CD8-positive, alpha-beta memory T cell (primary cell): Measurements from ENCODE around the gene MGMT. TPM values are rescaled to one million over a fixed set of nuclear protein-coding genes. Genes with fewer than 3 reads are reported as not detected.

Experiments
- CTCF ChIA-PET: fragments of 350-600 bp; sonication (Branson Sonifier 250); formaldehyde crosslinking; loops from one replicate; lab custom pipeline; 2021; ENCODE audit warnings: antibody characterized with exemption; lab: Charles Lee
- POLR2A ChIA-PET: fragments of 350-600 bp; sonication (Branson Sonifier 250); formaldehyde crosslinking; loops from one replicate; lab custom pipeline; 2021; ENCODE audit warnings: antibody characterized with exemption; lab: Charles Lee
- DNase-seq, 5 donors: peaks; one replicate each; pipeline versions ENCODE4 v3.0.0 to v3.0.0-alpha.2; 2020 to 2022; ENCODE audit warnings: mixed read lengths in 1 of 5
- H3K27ac ChIP-seq: one replicate; pipeline ENCODE4 v1.7.0; 2013; ENCODE audit warnings: low read depth, mild to moderate bottlenecking, low read length, moderate library complexity
- H3K27me3 ChIP-seq: 2 replicates; pipeline ENCODE4 v1.7.0; 2013; ENCODE audit warnings: low read length, mild to moderate bottlenecking; ENCODE audit not compliant: insufficient read depth, poor library complexity, severe bottlenecking
- H3K36me3 ChIP-seq: 2 replicates; pipeline ENCODE4 v1.7.0; 2013; ENCODE audit warnings: mild to moderate bottlenecking, low read length, moderate library complexity; ENCODE audit not compliant: insufficient read depth
- H3K4me1 ChIP-seq: 2 replicates; pipeline ENCODE4 v1.7.0; 2013; ENCODE audit warnings: mild to moderate bottlenecking, low read length, moderate library complexity; ENCODE audit not compliant: insufficient read depth
- H3K4me3 ChIP-seq: 2 replicates; pipeline ENCODE4 v1.7.0; 2013; ENCODE audit warnings: mild to moderate bottlenecking, low read length
- H3K9me3 ChIP-seq: 2 replicates; pipeline ENCODE4 v1.7.0; 2013; ENCODE audit warnings: mild to moderate bottlenecking, low read length
- H3K27ac Mint-ChIP-seq, 8 donors: one replicate each; pipeline ENCODE4 v1.8.0; 2020 to 2021; ENCODE audit warnings: mixed read lengths in 8 of 8, mild to moderate bottlenecking in 6 of 8, inconsistent platforms in 3 of 8, moderate library complexity in 3 of 8
- H3K27me3 Mint-ChIP-seq, 2 donors: one replicate each; pipeline ENCODE4 v1.8.0; 2020 to 2021; ENCODE audit warnings: mixed read lengths in 2 of 2, mild to moderate bottlenecking in 1 of 2, moderate library complexity in 1 of 2
- H3K36me3 Mint-ChIP-seq, 3 donors: one replicate each; pipeline ENCODE4 v1.8.0; 2020 to 2021; ENCODE audit warnings: mixed read lengths in 3 of 3, inconsistent platforms in 1 of 3, mild to moderate bottlenecking in 1 of 3
- H3K4me1 Mint-ChIP-seq, 3 donors: one replicate each; pipeline ENCODE4 v1.8.0; 2020 to 2021; ENCODE audit warnings: mixed read lengths in 3 of 3, inconsistent platforms in 1 of 3, mild to moderate bottlenecking in 1 of 3
- H3K4me3 Mint-ChIP-seq, 7 donors: one replicate each; pipeline ENCODE4 v1.8.0; 2020 to 2021; ENCODE audit warnings: mixed read lengths in 7 of 7, mild to moderate bottlenecking in 6 of 7, moderate library complexity in 4 of 7, inconsistent platforms in 2 of 7
- H3K9me3 Mint-ChIP-seq, 5 donors: one replicate each; pipeline ENCODE4 v1.8.0; 2020 to 2022; ENCODE audit warnings: mixed read lengths in 5 of 5, mild to moderate bottlenecking in 3 of 5, moderate library complexity in 2 of 5, inconsistent platforms in 1 of 5
- polyA plus RNA-seq: library from polyadenylated mRNA; unstranded; fragments of 300-500 nt; fragmentation: Illumina TruSeq; gene quantifications from one replicate; pipeline ENCODE4 v1.2.3, GENCODE V29; 2021
- total RNA-seq, 2 experiments: library from RNA; stranded (reverse); gene quantifications; one replicate each; pipeline ENCODE4 v1.2.3, GENCODE V29; 2021

Gene MGMT
- total and polyA plus RNA-seq, 3 experiments from 2014 or later, result 19.7 to 31.7 (median 22.4) TPM

GRCh38 chr10:129518793-129519192 is 51.8 kb downstream of the MGMT start:
- H3K9me3 ChIP-seq, result no peaks in the 10 kb centered on the region

GRCh38 chr10:129520440-129521080 is 53.5 kb downstream of the MGMT start:
- no peak overlapping the region for H3K27ac Mint-ChIP-seq
- H3K9me3 Mint-ChIP-seq, result peaks cover 0 to 29% (median 3%) of the 10 kb centered on the region in 5 donors
- DNase-seq, result no peak
- no peaks in the 10 kb centered on the region for H3K36me3 ChIP-seq
- H3K4me1 Mint-ChIP-seq, result peaks cover 14 to 30% (median 19%) of the 10 kb centered on the region in 3 donors
- no peak overlapping the region for H3K4me3 Mint-ChIP-seq
- ChIA-PET CTCF (no interaction called here), POLR2A (no interaction called here)
- no peak overlapping the region for H3K27ac ChIP-seq
- H3K36me3 Mint-ChIP-seq, result peaks cover 6 to 21% (median 8%) of the 10 kb centered on the region in 3 donors
- no peaks in the 10 kb centered on the region for H3K9me3 ChIP-seq
- H3K27me3 ChIP-seq, result no peaks in the 10 kb centered on the region
- H3K4me3 ChIP-seq, result no peak overlapping the region
- H3K4me1 ChIP-seq, result no peaks in the 10 kb centered on the region
- no peaks in the 10 kb centered on the region for H3K27me3 Mint-ChIP-seq

More at GRCh38 chr10:129518793-129519192, 51.8 kb downstream of the MGMT start:
- Mint-ChIP-seq H3K9me3 (peaks cover 0 to 27% (median 3%) of the 10 kb centered on the region in 5 donors), H3K27ac (no peak overlapping the region), H3K4me1 (peaks cover 24 to 38% (median 27%) of the 10 kb centered on the region in 3 donors), H3K4me3 (no peak overlapping the region), H3K27me3 (no peaks in the 10 kb centered on the region), H3K36me3 (peaks cover 3 to 20% (median 4%) of the 10 kb centered on the region in 3 donors)
- Histone ChIP-seq H3K36me3 (no peaks in the 10 kb centered on the region), H3K27me3 (no peaks in the 10 kb centered on the region), H3K4me3 (no peak overlapping the region), H3K4me1 (no peaks in the 10 kb centered on the region), H3K27ac (no peak overlapping the region)
- DNase-seq, result no peak
- ChIA-PET POLR2A (no interaction called here), CTCF (no interaction called here)

DNA sequence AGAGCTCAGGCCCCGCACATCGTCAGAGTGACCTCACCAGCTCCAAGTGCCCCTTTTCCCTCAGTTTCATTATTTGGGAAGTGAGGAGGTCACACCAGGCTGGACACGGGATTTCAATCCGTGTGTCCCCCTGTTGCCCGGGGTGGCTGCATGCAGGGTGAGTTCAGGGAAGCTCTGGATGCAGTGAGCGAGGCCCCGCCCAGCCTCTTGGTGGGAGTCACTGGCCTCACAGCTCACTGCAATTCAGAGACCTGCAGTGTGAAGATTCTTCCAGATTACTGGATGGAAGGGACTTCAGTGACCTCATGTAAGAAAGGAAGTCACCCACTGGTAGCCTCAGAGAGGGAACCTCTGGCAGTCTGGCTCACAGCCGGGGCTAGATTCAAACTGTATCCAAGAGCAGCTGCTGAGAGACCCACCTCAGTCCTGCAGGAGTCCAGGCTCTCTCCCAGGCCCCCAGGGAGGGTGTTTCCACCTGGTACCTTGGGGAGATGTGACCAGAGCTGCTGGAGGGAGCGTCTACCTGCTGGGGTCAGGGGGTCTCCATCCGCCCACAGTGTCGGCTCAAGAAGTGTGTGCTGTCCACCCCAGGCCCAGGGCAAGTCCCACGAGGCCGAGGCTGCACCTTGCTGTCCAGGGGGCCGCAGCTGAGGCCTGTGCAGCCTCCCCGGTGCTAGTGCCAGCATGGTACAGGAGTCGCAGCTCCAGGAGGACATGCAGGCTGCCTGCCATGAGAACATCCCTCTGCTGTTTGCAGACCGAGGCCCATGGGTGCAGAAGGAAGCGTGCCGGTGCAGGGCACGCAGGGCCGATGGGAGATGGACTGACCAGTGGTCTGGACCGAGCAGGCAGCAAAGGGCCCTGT is 54.4 kb downstream of the MGMT start:
- no peaks in the 10 kb centered on the region for H3K4me1 ChIP-seq
- ChIA-PET POLR2A (no interaction called here), CTCF (no interaction called here)
- H3K4me3 ChIP-seq, result no peak overlapping the region
- no peak overlapping the region for H3K4me3 Mint-ChIP-seq
- H3K36me3 ChIP-seq, result no peaks in the 10 kb centered on the region
- H3K36me3 Mint-ChIP-seq, result peaks cover 5 to 21% (median 11%) of the 10 kb centered on the region in 3 donors
- no peaks in the 10 kb centered on the region for H3K27me3 ChIP-seq
- no peak overlapping the region for H3K27ac ChIP-seq
- H3K27ac Mint-ChIP-seq, result no peak overlapping the region
- peaks cover 10 to 25% (median 16%) of the 10 kb centered on the region in 3 donors for H3K4me1 Mint-ChIP-seq
- H3K27me3 Mint-ChIP-seq, result no peaks in the 10 kb centered on the region
- peaks cover 0 to 30% (median 3%) of the 10 kb centered on the region in 5 donors for H3K9me3 Mint-ChIP-seq
- no peaks in the 10 kb centered on the region for H3K9me3 ChIP-seq
- no peak for DNase-seq

GRCh38 chr10:129522041-129522585 is 55.1 kb downstream of the MGMT start:
- peaks cover 10 to 20% (median 14%) of the 10 kb centered on the region in 3 donors for H3K4me1 Mint-ChIP-seq
- Histone ChIP-seq H3K36me3 (no peaks in the 10 kb centered on the region), H3K9me3 (no peaks in the 10 kb centered on the region), H3K27ac (no peak overlapping the region), H3K27me3 (no peaks in the 10 kb centered on the region), H3K4me1 (no peaks in the 10 kb centered on the region), H3K4me3 (no peak overlapping the region)
- DNase-seq, result no peak
- H3K27ac Mint-ChIP-seq, result no peak overlapping the region
- peaks cover 7 to 23% (median 13%) of the 10 kb centered on the region in 3 donors for H3K36me3 Mint-ChIP-seq
- no peaks in the 10 kb centered on the region for H3K27me3 Mint-ChIP-seq
- ChIA-PET CTCF (no interaction called here), POLR2A (no interaction called here)
- H3K4me3 Mint-ChIP-seq, result no peak overlapping the region
- H3K9me3 Mint-ChIP-seq, result peaks cover 0 to 33% (median 3%) of the 10 kb centered on the region in 5 donors

DNA sequence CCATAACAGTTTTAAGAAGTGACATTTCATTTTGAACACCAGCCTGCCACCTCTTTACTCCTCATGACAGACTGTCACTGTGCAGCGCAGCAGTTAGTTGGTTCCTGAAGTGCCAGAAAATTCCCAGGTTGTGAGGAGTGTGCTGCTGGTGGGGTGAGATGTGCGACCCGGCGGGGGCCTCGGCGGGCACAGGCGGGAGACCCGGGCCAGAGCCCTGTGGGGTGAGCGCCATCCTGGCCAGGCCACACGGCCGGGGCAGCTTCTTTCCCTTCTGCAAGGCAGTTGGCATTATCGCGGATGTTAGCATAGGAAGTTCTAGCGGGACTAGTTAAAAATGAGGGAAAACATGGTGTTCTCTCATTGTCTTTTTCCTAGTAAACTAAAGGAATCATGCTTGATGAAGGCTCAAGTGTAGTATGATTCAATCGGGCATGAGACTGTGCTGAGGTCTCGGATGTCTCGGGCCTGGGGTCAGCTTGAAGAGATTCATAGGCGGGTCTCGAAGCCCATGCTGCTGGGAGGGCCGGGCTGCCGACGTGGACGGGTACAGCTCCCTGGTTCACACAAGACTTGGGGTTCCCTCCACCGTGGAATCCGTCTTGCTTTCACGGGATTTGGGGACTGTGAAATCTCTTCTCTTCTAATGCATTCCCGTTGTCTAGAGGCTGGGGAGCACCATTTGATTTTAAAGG is 56.1 kb downstream of the MGMT start:
- no peak overlapping the region for H3K4me3 Mint-ChIP-seq
- Histone ChIP-seq H3K4me1 (no peaks in the 10 kb centered on the region), H3K9me3 (no peaks in the 10 kb centered on the region), H3K36me3 (no peaks in the 10 kb centered on the region), H3K27me3 (no peaks in the 10 kb centered on the region), H3K4me3 (no peak overlapping the region), H3K27ac (no peak overlapping the region)
- no peak for DNase-seq
- CTCF ChIA-PET, result no interaction called here
- no peak overlapping the region for H3K27ac Mint-ChIP-seq
- peaks cover 12 to 33% (median 24%) of the 10 kb centered on the region in 3 donors for H3K36me3 Mint-ChIP-seq
- no peaks in the 10 kb centered on the region for H3K27me3 Mint-ChIP-seq
- POLR2A ChIA-PET, result no interaction called here
- H3K9me3 Mint-ChIP-seq, result peaks cover 0 to 43% (median 7%) of the 10 kb centered on the region in 5 donors
- peaks cover 5 to 14% (median 5%) of the 10 kb centered on the region in 3 donors for H3K4me1 Mint-ChIP-seq

DNA sequence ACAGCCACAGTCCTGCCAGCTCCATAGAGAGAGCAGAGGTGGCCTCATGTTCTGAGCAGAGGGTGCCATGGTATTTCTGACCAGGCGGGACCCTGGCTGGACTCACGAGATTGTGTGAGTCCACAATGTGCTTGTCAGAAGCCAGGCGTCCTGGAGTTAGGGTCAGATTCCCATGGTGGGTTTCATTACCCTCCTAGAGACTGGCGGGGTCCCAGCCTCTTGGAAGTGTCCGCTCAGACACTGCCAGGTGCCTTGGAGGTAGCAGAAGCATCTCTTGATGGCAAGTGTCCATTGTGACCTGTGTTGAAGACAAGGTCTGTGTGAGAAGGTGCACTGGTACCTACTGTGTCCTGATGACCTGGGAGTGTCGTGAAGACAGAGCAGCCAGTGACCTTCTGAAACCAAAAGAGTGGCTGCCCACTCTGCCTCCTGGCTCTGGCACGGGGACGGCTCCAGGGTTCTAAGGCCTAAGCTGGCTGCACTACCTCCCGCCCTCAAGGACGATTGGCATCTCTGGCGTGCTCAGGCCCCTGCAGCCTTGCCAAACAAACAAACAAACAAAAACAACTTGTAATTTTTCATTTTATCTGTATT is 56.8 kb downstream of the MGMT start:
- DNase-seq, result no peak
- Mint-ChIP-seq H3K36me3 (peaks cover 12 to 40% (median 24%) of the 10 kb centered on the region in 3 donors), H3K4me3 (no peak overlapping the region), H3K27ac (no peak overlapping the region), H3K9me3 (peaks cover 0 to 50% (median 8%) of the 10 kb centered on the region in 5 donors), H3K27me3 (no peaks in the 10 kb centered on the region), H3K4me1 (peaks cover 5 to 10% (median 7%) of the 10 kb centered on the region in 3 donors)
- ChIA-PET POLR2A (no interaction called here), CTCF (no interaction called here)
- Histone ChIP-seq H3K27ac (no peak overlapping the region), H3K4me1 (no peaks in the 10 kb centered on the region), H3K4me3 (no peak overlapping the region), H3K36me3 (no peaks in the 10 kb centered on the region), H3K27me3 (no peaks in the 10 kb centered on the region), H3K9me3 (no peaks in the 10 kb centered on the region)

- H3K4me3 Mint-ChIP-seq, result no peak overlapping the region
- peaks cover 5 to 10% (median 5%) of the 10 kb centered on the region in 3 donors for H3K4me1 Mint-ChIP-seq
- H3K27me3 ChIP-seq, result no peaks in the 10 kb centered on the region
- CTCF ChIA-PET, result no interaction called here
- no peaks in the 10 kb centered on the region for H3K9me3 ChIP-seq
- H3K36me3 ChIP-seq, result no peaks in the 10 kb centered on the region
- no peak overlapping the region for H3K4me3 ChIP-seq
- POLR2A ChIA-PET, result interaction anchor here (0.5 kb wide), 1 partner anchor 19 kb away, joined by 3 read pairs; no protein-coding TSS in a partner anchor
- no peaks in the 10 kb centered on the region for H3K27me3 Mint-ChIP-seq
- peaks cover 0 to 54% (median 8%) of the 10 kb centered on the region in 5 donors for H3K9me3 Mint-ChIP-seq
- peaks cover 12 to 47% (median 22%) of the 10 kb centered on the region in 3 donors for H3K36me3 Mint-ChIP-seq
- no peak overlapping the region for H3K27ac ChIP-seq
- no peak overlapping the region for H3K27ac Mint-ChIP-seq
- no peak for DNase-seq
- no peaks in the 10 kb centered on the region for H3K4me1 ChIP-seq
Measured at GRCh38 chr10:129524936-129525335, 57.9 kb downstream of the MGMT start.
